Tibial artery (tissue), 4 donors: ENCODE results near the gene MDH1.

Source experiments
- DNase-seq, 2 donors: peaks; one replicate each; pipeline ENCODE4 v3.0.0-alpha.2; 2019
- H3K27ac ChIP-seq, 2 donors: fragments of 200-600 bp; sonication (generic) in 1 of 2; 1 replicate in 1 of 2; 2 replicates in 1 of 2; pipeline ENCODE4 v1.5.1; 2018 to 2019; ENCODE audit warnings: mild to moderate bottlenecking in 1 of 2
- H3K27me3 ChIP-seq, 2 donors: fragments of 200-600 bp; sonication (generic) in 1 of 2; one replicate each; pipeline versions ENCODE4 v1.5.1 to v1.6.0; 2016 to 2019
- H3K36me3 ChIP-seq, 3 donors: fragments of 200-600 bp; sonication (generic) in 2 of 3; one replicate each; pipeline ENCODE4 v1.5.1; 2016 to 2019; ENCODE audit warnings: mild to moderate bottlenecking in 2 of 3
- H3K4me1 ChIP-seq, 4 donors: fragments of 200-600 bp; sonication (generic) in 2 of 4; 1 replicate in 3 of 4; 2 replicates in 1 of 4; pipeline ENCODE4 v1.5.1; 2016 to 2019
- H3K4me3 ChIP-seq, 2 donors: fragments of 200-600 bp; sonication (generic) in 1 of 2; 1 replicate in 1 of 2; 2 replicates in 1 of 2; pipeline ENCODE4 v1.5.1; 2018 to 2019; ENCODE audit warnings: mild to moderate bottlenecking in 2 of 2
- H3K9me3 ChIP-seq, 3 donors: fragments of 200-600 bp; sonication (generic) in 1 of 3; one replicate each; pipeline ENCODE4 v1.5.1; 2016 to 2019
- intact Hi-C: fragments of 100-400 bp; cut with DNase I; formaldehyde crosslinking; loops from one replicate; pipeline ENCODE4 v1.15.0; 2023; ENCODE audit warnings: low total_unique reads
- TF ChIP-seq, protein P1 (sequence below), 2 experiments: fragments of 200-600 bp in 1 of 2; fragments of 450-650 bp in 1 of 2; IDR thresholded peaks; one replicate each; pipeline ENCODE4 v1.5.1; 2017 to 2019; ENCODE audit warnings: antibody characterized with exemption in 2 of 2, mild to moderate bottlenecking in 1 of 2, moderate library complexity in 1 of 2

Gene MDH1

DNA sequence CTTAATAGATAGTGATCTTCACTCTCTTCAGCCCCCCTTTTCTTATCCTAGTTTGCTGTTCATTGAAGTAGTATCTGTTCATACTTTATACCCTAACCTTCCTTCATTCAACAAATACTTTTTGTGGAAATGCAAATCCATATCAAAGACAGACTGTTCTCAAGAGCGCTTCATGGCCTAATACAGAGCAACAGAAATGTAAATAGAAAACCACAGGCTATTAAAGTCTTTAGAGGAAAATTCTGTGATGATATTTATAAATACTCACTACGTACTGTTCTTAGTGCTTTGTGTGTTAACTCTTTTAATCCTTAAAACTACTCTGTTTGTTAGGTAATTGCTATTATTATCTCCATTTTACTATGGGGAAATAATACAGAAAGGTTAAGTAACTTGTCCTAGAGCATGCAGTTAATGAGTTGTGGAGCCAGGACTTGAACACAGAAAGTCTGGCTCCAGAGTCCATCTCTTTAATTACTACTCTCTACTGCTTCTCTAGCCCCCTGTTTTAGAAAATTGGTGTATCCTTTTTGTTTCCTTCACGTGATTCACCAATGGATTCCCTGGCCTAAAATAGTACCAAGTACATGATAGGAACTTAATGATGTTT lies 2.9 kb downstream of the MDH1 start:
- no peaks in the 10 kb centered on the region for H3K9me3 ChIP-seq
- H3K4me3 ChIP-seq, result no peak overlapping the region
- H3K27ac ChIP-seq, result no peak overlapping the region
- H3K4me1 ChIP-seq, result peaks cover 0 to 34% (median 25%) of the 10 kb centered on the region in 4 donors
- H3K36me3 ChIP-seq, result peaks cover 12 to 19% (median 19%) of the 10 kb centered on the region in 3 donors
- H3K27me3 ChIP-seq, result no peaks in the 10 kb centered on the region
- TF ChIP-seq, protein P1, sequence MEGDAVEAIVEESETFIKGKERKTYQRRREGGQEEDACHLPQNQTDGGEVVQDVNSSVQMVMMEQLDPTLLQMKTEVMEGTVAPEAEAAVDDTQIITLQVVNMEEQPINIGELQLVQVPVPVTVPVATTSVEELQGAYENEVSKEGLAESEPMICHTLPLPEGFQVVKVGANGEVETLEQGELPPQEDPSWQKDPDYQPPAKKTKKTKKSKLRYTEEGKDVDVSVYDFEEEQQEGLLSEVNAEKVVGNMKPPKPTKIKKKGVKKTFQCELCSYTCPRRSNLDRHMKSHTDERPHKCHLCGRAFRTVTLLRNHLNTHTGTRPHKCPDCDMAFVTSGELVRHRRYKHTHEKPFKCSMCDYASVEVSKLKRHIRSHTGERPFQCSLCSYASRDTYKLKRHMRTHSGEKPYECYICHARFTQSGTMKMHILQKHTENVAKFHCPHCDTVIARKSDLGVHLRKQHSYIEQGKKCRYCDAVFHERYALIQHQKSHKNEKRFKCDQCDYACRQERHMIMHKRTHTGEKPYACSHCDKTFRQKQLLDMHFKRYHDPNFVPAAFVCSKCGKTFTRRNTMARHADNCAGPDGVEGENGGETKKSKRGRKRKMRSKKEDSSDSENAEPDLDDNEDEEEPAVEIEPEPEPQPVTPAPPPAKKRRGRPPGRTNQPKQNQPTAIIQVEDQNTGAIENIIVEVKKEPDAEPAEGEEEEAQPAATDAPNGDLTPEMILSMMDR (IDR thresholded peaks at IDR 0.05), result no peak
- intact Hi-C loops, result no loop called here
- DNase-seq, result no peak

DNA sequence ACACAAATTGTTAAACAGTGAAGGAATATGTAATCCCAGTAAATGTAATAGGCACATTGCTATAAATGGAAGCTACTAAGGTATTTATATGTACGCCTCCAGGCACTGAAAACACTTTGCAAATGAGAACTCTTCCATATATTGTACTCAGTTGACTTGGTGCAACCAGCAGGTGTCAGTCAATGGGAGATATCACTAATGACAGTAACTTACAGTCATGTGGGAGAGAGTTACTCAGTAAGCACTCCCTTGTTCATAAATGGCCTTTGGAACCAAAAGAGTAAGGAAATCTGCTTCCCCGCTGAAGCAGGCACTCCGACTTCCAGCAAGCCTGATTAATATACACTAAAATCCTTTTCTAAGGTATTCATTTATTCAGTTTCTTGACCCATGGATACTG lies 5.9 kb downstream of the MDH1 start:
- Histone ChIP-seq H3K4me1 (peaks cover 0 to 22% (median 16%) of the 10 kb centered on the region in 4 donors), H3K27ac (no peak overlapping the region), H3K9me3 (no peaks in the 10 kb centered on the region), H3K36me3 (peaks cover 12 to 31% (median 27%) of the 10 kb centered on the region in 3 donors), H3K4me3 (no peak overlapping the region), H3K27me3 (no peaks in the 10 kb centered on the region)
- DNase-seq, result no peak
- intact Hi-C loops, result no loop called here
- TF ChIP-seq, protein P1 (IDR thresholded peaks at IDR 0.05), result no peak

DNA sequence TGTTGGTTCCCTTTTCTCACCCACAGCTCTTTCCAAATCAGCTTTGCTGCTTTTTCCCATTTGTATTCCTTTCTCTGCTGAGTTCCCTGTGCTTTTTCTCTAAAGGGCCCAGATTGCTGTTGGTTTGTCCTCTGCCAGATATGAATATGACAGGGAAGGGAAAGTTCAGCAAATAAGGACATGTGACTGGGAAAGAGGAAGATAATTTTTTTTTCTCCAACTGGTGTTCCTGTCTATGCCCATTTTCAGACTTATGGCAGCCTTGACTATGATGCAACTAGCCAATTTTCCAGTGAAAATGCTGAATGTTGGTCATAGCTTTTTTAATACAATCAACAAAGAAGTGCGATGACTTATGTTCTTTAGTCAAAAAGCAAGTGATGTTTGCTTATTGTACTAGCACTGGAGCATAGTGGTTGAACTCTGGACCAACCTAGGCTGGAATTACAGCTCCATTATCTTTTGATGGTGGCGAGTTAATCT lies 7.7 kb downstream of the MDH1 start:
- peaks cover 19 to 48% (median 45%) of the 10 kb centered on the region in 3 donors for H3K36me3 ChIP-seq
- intact Hi-C loops, result no loop called here
- H3K4me1 ChIP-seq, result peaks cover 0 to 4% (median under 1%) of the 10 kb centered on the region in 4 donors
- no peaks in the 10 kb centered on the region for H3K9me3 ChIP-seq
- no peak for DNase-seq
- TF ChIP-seq, protein P1 (IDR thresholded peaks at IDR 0.05), result no peak
- no peak overlapping the region for H3K4me3 ChIP-seq
- no peak overlapping the region for H3K27ac ChIP-seq
- no peaks in the 10 kb centered on the region for H3K27me3 ChIP-seq

DNA sequence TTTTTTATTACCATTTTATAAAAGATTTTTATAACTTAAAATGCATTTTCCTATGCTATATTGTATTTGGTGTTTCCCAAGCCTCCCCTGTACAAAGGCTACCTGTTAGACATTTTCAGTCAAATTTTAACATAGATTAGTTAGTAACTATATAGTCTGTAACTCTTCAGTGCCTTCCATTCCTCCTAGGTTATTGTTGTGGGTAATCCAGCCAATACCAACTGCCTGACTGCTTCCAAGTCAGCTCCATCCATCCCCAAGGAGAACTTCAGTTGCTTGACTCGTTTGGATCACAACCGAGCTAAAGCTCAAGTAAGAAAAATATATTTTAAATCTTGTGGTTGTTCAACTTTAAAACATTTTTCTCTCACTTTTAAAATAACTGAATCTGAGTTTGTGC lies 10.2 kb downstream of the MDH1 start:
- no peak overlapping the region for H3K4me3 ChIP-seq
- H3K27me3 ChIP-seq, result no peaks in the 10 kb centered on the region
- H3K9me3 ChIP-seq, result no peaks in the 10 kb centered on the region
- intact Hi-C loops, result no loop called here
- TF ChIP-seq, protein P1 (IDR thresholded peaks at IDR 0.05), result no peak
- peaks cover 32 to 71% (median 68%) of the 10 kb centered on the region in 3 donors for H3K36me3 ChIP-seq
- DNase-seq, result no peak
- H3K4me1 ChIP-seq, result no peaks in the 10 kb centered on the region
- H3K27ac ChIP-seq, result no peak overlapping the region

DNA sequence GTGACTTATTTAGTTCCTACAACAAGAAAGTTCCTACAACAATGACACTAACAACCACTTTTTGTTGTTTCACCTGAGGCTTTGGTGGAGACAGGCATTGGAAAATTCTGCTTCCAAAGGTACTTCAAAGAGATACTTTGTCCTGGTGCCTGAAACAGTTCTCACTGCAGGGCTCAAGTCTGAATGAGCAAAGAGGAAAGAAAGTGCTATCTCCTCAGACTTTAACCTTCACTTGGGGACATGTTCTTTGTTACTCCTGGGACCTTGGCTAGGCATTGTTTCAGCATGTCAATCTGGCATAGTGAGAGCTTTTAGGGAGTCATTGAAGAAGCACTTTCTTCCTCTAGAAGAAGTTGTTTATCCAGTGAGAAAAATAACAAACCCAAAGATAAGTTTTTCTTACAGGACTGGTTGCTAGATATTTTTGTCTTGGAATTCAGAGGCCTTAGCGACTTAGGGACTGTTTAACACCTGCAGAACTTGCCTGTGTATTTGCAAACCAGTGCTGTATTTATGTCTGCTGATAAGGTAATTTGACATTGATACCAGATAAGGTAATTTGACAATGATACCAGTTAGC lies 12.2 kb downstream of the MDH1 start:
- intact Hi-C loops, result no loop called here
- Histone ChIP-seq H3K36me3 (peaks cover 39 to 75% (median 73%) of the 10 kb centered on the region in 3 donors), H3K27ac (no peak overlapping the region)

More for the DNA sequence above, 12.2 kb downstream of the MDH1 start:
- Histone ChIP-seq H3K4me3 (no peak overlapping the region), H3K4me1 (no peaks in the 10 kb centered on the region), H3K27me3 (no peaks in the 10 kb centered on the region), H3K9me3 (no peaks in the 10 kb centered on the region)
- no peak for DNase-seq
- TF ChIP-seq, protein P1 (IDR thresholded peaks at IDR 0.05), result no peak
